Posterior cingulate gyrus (tissue), 11 donors: ENCODE data around the gene HAUS7.
A peak's percentile ranks its signal among the peaks of the same experiment; 100 is the strongest.

Experiments used
- DNase-seq, 10 donors: peaks; one replicate each; pipeline versions ENCODE4 v3.0.0 to v3.0.0-alpha.2; 2020 to 2021; ENCODE audit warnings: mixed read lengths in 3 of 10
- intact Hi-C: fragments of 100-400 bp; cut with DNase I; formaldehyde crosslinking; loops from one replicate; pipeline ENCODE4 v1.15.1; 2023

The HAUS7 gene

GRCh38 chrX:153444333-153445011, 25.9 kb downstream of the HAUS7 start:
- intact Hi-C loops = no loop called here
- DNase-seq = peak in 3 of 10 donors; percentile 64 to 84 (median 71)

- intact Hi-C loops = no loop called here
- DNase-seq = peak in 3 of 10 donors; percentile 45 to 77 (median 70)
These were observed 26.7 kb downstream of the HAUS7 start for GRCh38 chrX:153443476-153444332.

- DNase-seq = peak in 1 of 10 donors; percentile 11
- intact Hi-C loops = no loop called here
These were observed 27.9 kb downstream of the HAUS7 start for GRCh38 chrX:153442463-153442862.

- peak in 1 of 10 donors; percentile 43 for DNase-seq
- intact Hi-C loops = no loop called here
These were observed 28.4 kb downstream of the HAUS7 start for GRCh38 chrX:153441981-153442380.

- intact Hi-C loops = no loop called here
- DNase-seq = no peak
These were observed 29.1 kb downstream of the HAUS7 start for GRCh38 chrX:153441296-153441695.

GRCh38 chrX:153440556-153441135, 29.7 kb downstream of the HAUS7 start:
- intact Hi-C loops = no loop called here
- DNase-seq = peak in 1 of 10 donors; percentile 77

- intact Hi-C loops = no loop called here
- peak in 1 of 10 donors; percentile 28 for DNase-seq
These were observed 30.4 kb downstream of the HAUS7 start for GRCh38 chrX:153439977-153440376.

- DNase-seq = peak in 2 of 10 donors; percentile 16 to 79
- intact Hi-C loops = no loop called here
These were observed 31.8 kb downstream of the HAUS7 start for GRCh38 chrX:153438532-153438931.

GRCh38 chrX:153435845-153436244, 34.5 kb downstream of the HAUS7 start:
- no peak for DNase-seq
- intact Hi-C loops = no loop called here

GRCh38 chrX:153434801-153435200, 35.6 kb downstream of the HAUS7 start:
- intact Hi-C loops = no loop called here
- peak in 1 of 10 donors; percentile 62 for DNase-seq

- intact Hi-C loops = no loop called here
- peak in 1 of 10 donors; percentile 72 for DNase-seq
These were observed 36.5 kb downstream of the HAUS7 start for GRCh38 chrX:153433781-153434285.

GRCh38 chrX:153433161-153433680, 37.2 kb downstream of the HAUS7 start:
- intact Hi-C loops = no loop called here
- DNase-seq = peak in 1 of 10 donors; percentile 73

- no peak for DNase-seq
- intact Hi-C loops = no loop called here
These were observed 39.6 kb downstream of the HAUS7 start for GRCh38 chrX:153430796-153431195.

GRCh38 chrX:153426204-153426603, 44.2 kb downstream of the HAUS7 start:
- intact Hi-C loops = no loop called here
- no peak for DNase-seq

- peak in 1 of 10 donors; percentile 84 for DNase-seq
- intact Hi-C loops = no loop called here
These were observed 46.7 kb downstream of the HAUS7 start for GRCh38 chrX:153423652-153424051.

GRCh38 chrX:153421856-153422255, 48.5 kb downstream of the HAUS7 start:
- no peak for DNase-seq
- intact Hi-C loops = no loop called here

GRCh38 chrX:153420851-153421599, 49.4 kb downstream of the HAUS7 start:
- intact Hi-C loops = no loop called here
- no peak for DNase-seq

- intact Hi-C loops = no loop called here
- DNase-seq = no peak
These were observed 52.7 kb downstream of the HAUS7 start for GRCh38 chrX:153417637-153418036.

GRCh38 chrX:153416781-153417450, 53.5 kb downstream of the HAUS7 start:
- DNase-seq = peak in 1 of 10 donors; percentile 23
- intact Hi-C loops = no loop called here
